PFSK-1 (cell line): ENCODE data around the gene ATF7.

ENCODE experiments used
- FOXP2 ChIP-seq: optimal IDR thresholded peaks from 2 replicates; pipeline ENCODE3; 2011; ENCODE audit warnings: borderline replicate concordance, control low read depth, inconsistent platforms; ENCODE audit not compliant: insufficient read depth; ENCODE audit errors: extremely low read length, extremely low read depth
- POLR2AphosphoS5 ChIP-seq: IDR thresholded peaks from 2 replicates; pipeline ENCODE4 v1.6.1; 2012; ENCODE audit warnings: low read depth, mild to moderate bottlenecking, control low read depth, low read length, moderate library complexity
- SIN3A ChIP-seq: IDR thresholded peaks from 2 replicates; pipeline ENCODE4 v1.6.1; 2012; ENCODE audit warnings: mild to moderate bottlenecking, low read length, moderate library complexity, borderline replicate concordance; ENCODE audit not compliant: insufficient read depth
- TAF1 ChIP-seq: IDR thresholded peaks from 2 replicates; pipeline ENCODE4 v1.6.1; 2012; ENCODE audit warnings: low read length, control low read depth, borderline replicate concordance; ENCODE audit not compliant: insufficient read depth
- TF ChIP-seq, protein P1 (sequence below), 2 experiments: IDR thresholded peaks; 2 replicates each; pipeline versions ENCODE4 v1.6.1 to v1.8.0; 2011 to 2012; ENCODE audit warnings: low read depth in 2 of 2, low read length in 2 of 2, control low read depth in 1 of 2, inconsistent platforms in 1 of 2, mild to moderate bottlenecking in 1 of 2, moderate library complexity in 1 of 2; ENCODE audit not compliant: insufficient read depth in 1 of 2

GRCh38 chr12:53575502-53576249, 50.5 kb downstream of the ATF7 start:
- TF ChIP-seq, protein P1, sequence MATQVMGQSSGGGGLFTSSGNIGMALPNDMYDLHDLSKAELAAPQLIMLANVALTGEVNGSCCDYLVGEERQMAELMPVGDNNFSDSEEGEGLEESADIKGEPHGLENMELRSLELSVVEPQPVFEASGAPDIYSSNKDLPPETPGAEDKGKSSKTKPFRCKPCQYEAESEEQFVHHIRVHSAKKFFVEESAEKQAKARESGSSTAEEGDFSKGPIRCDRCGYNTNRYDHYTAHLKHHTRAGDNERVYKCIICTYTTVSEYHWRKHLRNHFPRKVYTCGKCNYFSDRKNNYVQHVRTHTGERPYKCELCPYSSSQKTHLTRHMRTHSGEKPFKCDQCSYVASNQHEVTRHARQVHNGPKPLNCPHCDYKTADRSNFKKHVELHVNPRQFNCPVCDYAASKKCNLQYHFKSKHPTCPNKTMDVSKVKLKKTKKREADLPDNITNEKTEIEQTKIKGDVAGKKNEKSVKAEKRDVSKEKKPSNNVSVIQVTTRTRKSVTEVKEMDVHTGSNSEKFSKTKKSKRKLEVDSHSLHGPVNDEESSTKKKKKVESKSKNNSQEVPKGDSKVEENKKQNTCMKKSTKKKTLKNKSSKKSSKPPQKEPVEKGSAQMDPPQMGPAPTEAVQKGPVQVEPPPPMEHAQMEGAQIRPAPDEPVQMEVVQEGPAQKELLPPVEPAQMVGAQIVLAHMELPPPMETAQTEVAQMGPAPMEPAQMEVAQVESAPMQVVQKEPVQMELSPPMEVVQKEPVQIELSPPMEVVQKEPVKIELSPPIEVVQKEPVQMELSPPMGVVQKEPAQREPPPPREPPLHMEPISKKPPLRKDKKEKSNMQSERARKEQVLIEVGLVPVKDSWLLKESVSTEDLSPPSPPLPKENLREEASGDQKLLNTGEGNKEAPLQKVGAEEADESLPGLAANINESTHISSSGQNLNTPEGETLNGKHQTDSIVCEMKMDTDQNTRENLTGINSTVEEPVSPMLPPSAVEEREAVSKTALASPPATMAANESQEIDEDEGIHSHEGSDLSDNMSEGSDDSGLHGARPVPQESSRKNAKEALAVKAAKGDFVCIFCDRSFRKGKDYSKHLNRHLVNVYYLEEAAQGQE (IDR thresholded peaks at IDR 0.05; ENCODE audit: insufficient read depth in 1 of 2, low read depth in 2 of 2, low read length in 2 of 2), result no peak
- TF ChIP-seq POLR2AphosphoS5, result no peak
- TF ChIP-seq SIN3A, result no peak
- no peak for TF ChIP-seq TAF1
- no peak for TF ChIP-seq FOXP2
